Suprapubic skin (tissue), 4 donors: ENCODE data around the gene RSRC2. TPM values are rescaled to one million over a fixed set of nuclear protein-coding genes. Genes with fewer than 3 reads are reported as not detected.
"Not testable (repeated sequence)": the region's sequence is repeated elsewhere in the genome, so short reads cannot be mapped to it uniquely, and the experiment has no call there.

Source experiments
- DNase-seq, 2 donors: peaks; one replicate each; pipeline ENCODE4 v3.0.0-alpha.2; 2019; ENCODE audit warnings: low spot score in 2 of 2
- H3K27ac ChIP-seq: fragments of 200-600 bp; sonication (generic); one replicate; pipeline ENCODE4 v1.5.1; 2019
- H3K27me3 ChIP-seq: fragments of 200-600 bp; sonication (generic); one replicate; pipeline ENCODE4 v1.5.1; 2019
- H3K36me3 ChIP-seq: fragments of 200-600 bp; sonication (generic); one replicate; pipeline ENCODE4 v1.5.1; 2019
- H3K4me1 ChIP-seq: fragments of 200-600 bp; sonication (generic); one replicate; pipeline ENCODE4 v1.5.1; 2019
- H3K4me3 ChIP-seq: fragments of 200-600 bp; sonication (generic); one replicate; pipeline ENCODE4 v1.5.1; 2019; ENCODE audit warnings: mild to moderate bottlenecking
- H3K9me3 ChIP-seq: fragments of 200-600 bp; sonication (generic); one replicate; pipeline ENCODE4 v1.5.1; 2019
- EP300 ChIP-seq: sonication (generic); formaldehyde crosslinking; IDR thresholded peaks from one replicate; pipeline ENCODE4 v1.6.1; 2017; ENCODE audit warnings: antibody characterized with exemption
- POLR2A ChIP-seq, 2 donors: fragments of 450-650 bp; IDR thresholded peaks; one replicate each; pipeline ENCODE4 v1.6.1; 2017; ENCODE audit warnings: antibody characterized with exemption in 2 of 2, mild to moderate bottlenecking in 2 of 2, moderate library complexity in 2 of 2
- POLR2AphosphoS5 ChIP-seq, 3 donors: sonication (generic); formaldehyde crosslinking; IDR thresholded peaks; one replicate each; pipeline ENCODE4 v1.6.1; 2017; ENCODE audit warnings: antibody characterized with exemption in 3 of 3
- WGBS: methylation state at CpG from one replicate; pipeline ENCODE4 v1.1.5; 2018; 5-methylcytosine and 5-hydroxymethylcytosine counted together
- total RNA-seq, 4 donors: library from RNA; depleted of rRNA; stranded (reverse); fragments of >200 nt; gene quantifications; one replicate each; pipeline ENCODE4 v1.1.0, GENCODE V29; 2016
- TF ChIP-seq, protein P1 (sequence below), 2 donors: fragments of 200-600 bp in 1 of 2; fragments of 450-650 bp in 1 of 2; sonication (generic) in 1 of 2; IDR thresholded peaks; one replicate each; pipeline ENCODE4 v1.5.1; 2016 to 2019; ENCODE audit warnings: antibody characterized with exemption in 2 of 2, mild to moderate bottlenecking in 1 of 2, moderate library complexity in 1 of 2

RSRC2 gene
- total RNA-seq, 4 donors from 2014 or later = 46.7 to 155 (median 53.5) TPM

DNA sequence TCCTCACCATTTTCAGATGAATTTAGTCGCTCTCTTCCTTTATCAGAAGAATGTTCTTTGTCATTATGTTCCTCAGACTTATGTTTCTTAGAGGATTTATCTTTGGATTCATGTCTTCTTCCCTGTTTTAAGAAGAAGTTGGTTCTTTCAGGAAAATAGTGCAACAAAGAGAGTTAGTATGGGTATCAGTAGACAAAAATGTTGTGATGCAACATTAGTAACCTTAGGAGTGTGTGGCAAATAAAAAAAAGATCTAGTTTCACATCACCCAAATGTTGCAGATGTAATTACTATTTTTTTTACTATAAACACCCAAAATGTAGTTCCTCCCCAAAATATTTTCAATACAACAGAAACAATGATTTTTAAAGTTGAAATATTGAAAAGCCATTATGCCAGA is 7.8 kb downstream of the RSRC2 start:
- peaks cover 20% of the 10 kb centered on the region for H3K4me1 ChIP-seq

DNA sequence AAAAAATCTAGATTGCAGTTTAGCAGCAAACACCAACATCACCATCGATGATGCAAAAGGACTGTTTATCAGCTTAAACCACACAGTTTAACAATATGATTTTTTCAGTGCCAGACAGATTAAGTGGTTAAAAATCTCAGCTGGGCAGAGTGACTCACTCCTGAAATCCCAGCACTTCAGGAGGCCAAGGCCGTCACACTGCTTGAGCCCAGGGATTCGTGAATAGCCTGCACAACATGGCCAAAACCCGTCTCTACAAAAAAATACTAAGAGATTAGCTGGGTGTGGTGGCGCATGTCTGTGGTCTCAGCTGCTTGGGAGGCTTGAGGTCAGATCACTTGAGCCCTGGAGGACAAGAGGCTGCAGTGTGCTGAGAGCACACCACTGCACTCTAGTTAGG is 8.9 kb downstream of the RSRC2 start:
- H3K9me3 ChIP-seq = no peaks in the 10 kb centered on the region
- 69% methylated on average over 5 of the region's 5 CpGs for WGBS
- no peak for DNase-seq
- TF ChIP-seq EP300 (no peak), POLR2AphosphoS5 (IDR thresholded peaks at IDR 0.05) (no peak), POLR2A (IDR thresholded peaks at IDR 0.05) (no peak)
- TF ChIP-seq, protein P1, sequence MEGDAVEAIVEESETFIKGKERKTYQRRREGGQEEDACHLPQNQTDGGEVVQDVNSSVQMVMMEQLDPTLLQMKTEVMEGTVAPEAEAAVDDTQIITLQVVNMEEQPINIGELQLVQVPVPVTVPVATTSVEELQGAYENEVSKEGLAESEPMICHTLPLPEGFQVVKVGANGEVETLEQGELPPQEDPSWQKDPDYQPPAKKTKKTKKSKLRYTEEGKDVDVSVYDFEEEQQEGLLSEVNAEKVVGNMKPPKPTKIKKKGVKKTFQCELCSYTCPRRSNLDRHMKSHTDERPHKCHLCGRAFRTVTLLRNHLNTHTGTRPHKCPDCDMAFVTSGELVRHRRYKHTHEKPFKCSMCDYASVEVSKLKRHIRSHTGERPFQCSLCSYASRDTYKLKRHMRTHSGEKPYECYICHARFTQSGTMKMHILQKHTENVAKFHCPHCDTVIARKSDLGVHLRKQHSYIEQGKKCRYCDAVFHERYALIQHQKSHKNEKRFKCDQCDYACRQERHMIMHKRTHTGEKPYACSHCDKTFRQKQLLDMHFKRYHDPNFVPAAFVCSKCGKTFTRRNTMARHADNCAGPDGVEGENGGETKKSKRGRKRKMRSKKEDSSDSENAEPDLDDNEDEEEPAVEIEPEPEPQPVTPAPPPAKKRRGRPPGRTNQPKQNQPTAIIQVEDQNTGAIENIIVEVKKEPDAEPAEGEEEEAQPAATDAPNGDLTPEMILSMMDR (IDR thresholded peaks at IDR 0.05) = no peak
- peaks cover 95% of the 10 kb centered on the region for H3K36me3 ChIP-seq
- H3K4me1 ChIP-seq = peaks cover 10% of the 10 kb centered on the region
- no peak overlapping the region for H3K27ac ChIP-seq
- no peak overlapping the region for H3K4me3 ChIP-seq
- no peaks in the 10 kb centered on the region for H3K27me3 ChIP-seq

More for the DNA sequence above, 7.8 kb downstream of the RSRC2 start:
- H3K9me3 ChIP-seq = no peaks in the 10 kb centered on the region
- no peak for DNase-seq
- peaks cover 85% of the 10 kb centered on the region for H3K36me3 ChIP-seq
- TF ChIP-seq EP300 (no peak), POLR2AphosphoS5 (IDR thresholded peaks at IDR 0.05) (no peak), POLR2A (IDR thresholded peaks at IDR 0.05) (no peak)
- TF ChIP-seq, protein P1 (IDR thresholded peaks at IDR 0.05) = no peak
- H3K4me3 ChIP-seq = no peak overlapping the region
- H3K27me3 ChIP-seq = no peaks in the 10 kb centered on the region
- H3K27ac ChIP-seq = no peak overlapping the region
- 88% methylated on average over 1 of the region's 1 CpG for WGBS

DNA sequence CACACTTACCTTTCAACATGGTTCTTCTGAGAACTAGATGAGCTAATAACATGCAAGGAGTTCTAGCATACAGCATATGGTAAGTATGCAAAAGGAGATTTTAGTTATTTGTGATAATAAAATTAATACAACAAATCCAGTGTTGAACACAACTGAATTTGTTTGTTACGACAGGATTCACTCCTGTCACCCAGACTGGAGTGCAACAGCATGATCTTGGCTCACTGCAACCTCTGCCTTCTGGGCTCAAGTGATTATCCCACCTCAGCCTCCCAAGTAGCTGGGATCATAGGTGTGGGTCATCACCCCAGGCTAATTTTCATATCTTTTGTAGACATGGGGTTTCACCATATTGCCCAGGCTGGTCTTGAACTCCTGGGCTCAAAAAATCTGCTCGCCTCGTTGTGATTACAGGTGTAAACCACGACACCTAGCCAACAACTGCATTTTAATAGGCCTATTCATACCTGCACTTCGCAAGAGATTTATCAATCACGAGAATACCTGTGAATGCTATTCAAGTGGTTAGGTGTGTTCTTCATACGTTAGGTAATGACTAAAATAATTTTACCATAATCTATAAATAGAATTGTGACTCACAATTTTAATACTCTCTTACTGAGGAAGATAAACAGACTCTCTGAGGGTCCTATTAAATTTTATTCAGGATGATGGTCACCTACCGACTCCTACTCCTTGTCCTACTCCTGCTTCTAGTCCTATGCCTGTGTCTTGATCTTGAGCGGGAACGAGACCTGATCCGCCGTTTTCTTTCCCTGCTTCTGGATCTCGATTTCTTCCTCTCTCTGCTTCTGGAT is 10.0 kb downstream of the RSRC2 start:
- DNase-seq = no peak
- H3K4me3 ChIP-seq = no peak overlapping the region
- 86% methylated on average over 13 of the region's 13 CpGs for WGBS
- no peak overlapping the region for H3K27ac ChIP-seq
- H3K4me1 ChIP-seq = no peaks in the 10 kb centered on the region
- H3K36me3 ChIP-seq = peaks cover 100% of the 10 kb centered on the region
- no peaks in the 10 kb centered on the region for H3K9me3 ChIP-seq
- TF ChIP-seq POLR2A (IDR thresholded peaks at IDR 0.05) (no peak), POLR2AphosphoS5 (IDR thresholded peaks at IDR 0.05) (no peak)
- TF ChIP-seq, protein P1 (IDR thresholded peaks at IDR 0.05) = no peak
- no peaks in the 10 kb centered on the region for H3K27me3 ChIP-seq

DNA sequence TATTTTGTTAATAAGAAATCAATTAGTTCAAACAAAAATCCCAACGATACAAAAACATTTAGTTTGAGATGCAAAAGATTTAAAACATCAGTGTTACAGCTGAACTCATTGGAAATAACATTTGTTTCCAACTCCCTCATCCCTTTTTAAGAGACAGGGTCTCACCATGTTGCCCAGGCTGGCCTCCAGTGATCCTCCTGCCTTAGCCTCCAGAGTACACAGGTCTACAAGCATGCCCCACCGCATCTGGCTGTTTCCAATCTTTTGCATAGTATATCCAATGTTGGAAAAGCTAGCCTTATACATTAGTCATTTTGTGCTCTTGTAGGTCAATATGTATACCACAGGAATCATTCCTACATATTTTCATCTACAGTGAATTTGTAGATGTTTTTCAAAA is 11.5 kb downstream of the RSRC2 start:
- Histone ChIP-seq H3K4me3 (no peak overlapping the region), H3K36me3 (peaks cover 100% of the 10 kb centered on the region), H3K27ac (no peak overlapping the region), H3K9me3 (no peaks in the 10 kb centered on the region), H3K27me3 (no peaks in the 10 kb centered on the region), H3K4me1 (no peaks in the 10 kb centered on the region)
- WGBS = 90% methylated on average over 2 of the region's 2 CpGs
- DNase-seq = no peak
- no peak for TF ChIP-seq EP300
- TF ChIP-seq POLR2AphosphoS5 (IDR thresholded peaks at IDR 0.05) = no peak
- no peak for TF ChIP-seq POLR2A (IDR thresholded peaks at IDR 0.05)
- TF ChIP-seq, protein P1 (IDR thresholded peaks at IDR 0.05) = no peak

DNA sequence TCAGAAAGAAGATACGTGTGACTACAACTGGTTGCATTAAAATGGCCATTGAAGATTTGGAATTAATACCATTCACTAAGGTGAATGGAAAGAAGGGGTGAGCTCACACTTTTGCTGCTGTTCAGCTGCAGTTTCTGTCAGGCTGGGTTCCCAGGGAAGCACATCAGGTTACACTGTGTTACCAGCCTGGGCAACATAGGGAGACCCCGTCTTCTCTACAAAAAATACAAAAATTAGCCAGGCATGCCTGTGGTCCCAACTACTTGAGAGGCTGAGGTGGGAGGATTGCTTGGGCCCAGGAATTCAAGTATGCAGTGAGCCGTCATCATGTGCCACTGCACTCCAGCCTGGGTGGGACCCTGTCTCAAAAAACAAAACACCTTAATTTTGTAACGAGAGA is 13.1 kb downstream of the RSRC2 start:
- H3K9me3 ChIP-seq = no peaks in the 10 kb centered on the region
- H3K36me3 ChIP-seq = peaks cover 100% of the 10 kb centered on the region
- H3K4me1 ChIP-seq = no peaks in the 10 kb centered on the region
- H3K4me3 ChIP-seq = no peak overlapping the region
- WGBS = 90% methylated on average over 4 of the region's 4 CpGs
- TF ChIP-seq, protein P1 (IDR thresholded peaks at IDR 0.05) = no peak
- no peak for TF ChIP-seq POLR2AphosphoS5 (IDR thresholded peaks at IDR 0.05)
- TF ChIP-seq EP300 = no peak
- no peaks in the 10 kb centered on the region for H3K27me3 ChIP-seq
- no peak for DNase-seq
- H3K27ac ChIP-seq = no peak overlapping the region

DNA sequence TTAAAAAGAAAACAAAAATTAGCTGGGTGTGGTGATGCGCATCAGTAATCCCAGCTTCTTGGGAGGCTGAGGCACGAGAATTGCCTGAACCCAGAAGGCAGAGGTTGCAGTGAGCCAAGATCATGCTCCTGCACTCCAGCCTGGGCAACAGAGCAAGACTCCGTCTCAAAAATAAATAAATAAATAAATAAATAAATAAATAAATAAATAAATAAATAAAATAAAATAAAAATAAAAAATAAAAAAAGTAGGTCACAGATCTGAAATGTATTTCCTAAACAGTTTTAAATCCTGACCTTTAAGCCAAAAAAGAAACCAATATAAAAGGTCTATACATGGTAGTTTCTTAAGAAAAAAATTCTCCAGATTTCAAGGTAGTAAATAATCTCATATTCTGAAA is 13.7 kb downstream of the RSRC2 start:
- not testable (repeated sequence) for H3K27me3 ChIP-seq, H3K4me3 ChIP-seq, H3K27ac ChIP-seq, DNase-seq, H3K9me3 ChIP-seq, H3K4me1 ChIP-seq
- peaks cover 100% of the 10 kb centered on the region for H3K36me3 ChIP-seq
- 87% methylated on average over 3 of the region's 3 CpGs for WGBS
